ENCODE results near the gene FAM83G.

The FAM83G gene

DNA sequence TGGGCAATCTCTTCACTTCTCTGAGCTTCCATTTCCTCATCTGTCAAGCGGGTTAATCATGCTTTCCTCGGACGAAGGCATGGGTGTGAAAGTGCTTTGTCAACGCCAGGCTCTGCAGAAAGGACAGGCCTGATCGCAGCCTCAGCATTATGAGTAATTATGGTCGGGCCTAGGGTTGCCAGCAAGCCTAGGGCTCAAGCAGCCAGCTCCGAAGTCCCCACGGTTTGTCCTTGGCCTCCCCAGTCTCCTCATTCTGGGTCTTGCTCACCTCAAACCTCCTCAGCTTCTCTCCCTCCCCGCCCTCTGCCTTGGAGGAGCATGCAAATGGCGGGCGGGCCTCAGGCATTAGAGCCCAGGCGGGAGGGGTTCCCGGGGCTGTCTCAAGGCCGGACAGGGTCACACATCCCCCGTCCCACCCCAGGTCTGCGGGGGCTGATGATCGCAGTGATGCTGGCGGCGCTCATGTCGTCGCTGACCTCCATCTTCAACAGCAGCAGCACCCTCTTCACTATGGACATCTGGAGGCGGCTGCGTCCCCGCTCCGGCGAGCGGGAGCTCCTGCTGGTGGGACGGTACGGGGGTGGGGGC, 10.2 kb upstream of the FAM83G start:
- DNase-seq: no peak
- Histone ChIP-seq H3K9ac (ENCODE audit: low read length) (no peak overlapping the region), H4K5ac (ENCODE audit: low read length) (no peak overlapping the region), H2BK15ac (replicated peaks; ENCODE audit: low read depth) (no peak overlapping the region), H3K18ac (ENCODE audit: low read length) (no peak overlapping the region), H3K4ac (ENCODE audit: low read depth, low read length) (no peak overlapping the region), H2AK5ac (ENCODE audit: low read length) (no peak overlapping the region), H3K36me3 (ENCODE audit: control insufficient read depth, insufficient read depth, low read length) (no peaks in the 10 kb centered on the region), H3K56ac (ENCODE audit: low read length) (no peak overlapping the region), H4K8ac (ENCODE audit: low read depth, low read length) (no peak overlapping the region), H2BK120ac (ENCODE audit: low read depth, low read length) (no peak overlapping the region), H3K79me2 (ENCODE audit: control insufficient read depth, insufficient read depth, low read length) (no peaks in the 10 kb centered on the region), H3K79me1 (ENCODE audit: low read length) (no peaks in the 10 kb centered on the region), H3K27me3 (ENCODE audit: insufficient read depth, low read length, poor library complexity) (no peaks in the 10 kb centered on the region), H3K4me2 (ENCODE audit: low read length) (no peak overlapping the region), H3K4me3 (ENCODE audit: low read length) (no peak overlapping the region), H2BK5ac (ENCODE audit: low read length) (no peak overlapping the region), H3K4me1 (ENCODE audit: control insufficient read depth, low read depth, low read length) (peaks cover 2% of the 10 kb centered on the region), H3K23ac (ENCODE audit: low read length) (no peak overlapping the region), H3K27ac (ENCODE audit: low read depth, low read length) (no peak overlapping the region)
- WGBS (ENCODE audit: extremely low coverage, insufficient coverage, low lambda C conversion rate): no CpG with 5 or more reads among the region's 29 CpGs

DNA sequence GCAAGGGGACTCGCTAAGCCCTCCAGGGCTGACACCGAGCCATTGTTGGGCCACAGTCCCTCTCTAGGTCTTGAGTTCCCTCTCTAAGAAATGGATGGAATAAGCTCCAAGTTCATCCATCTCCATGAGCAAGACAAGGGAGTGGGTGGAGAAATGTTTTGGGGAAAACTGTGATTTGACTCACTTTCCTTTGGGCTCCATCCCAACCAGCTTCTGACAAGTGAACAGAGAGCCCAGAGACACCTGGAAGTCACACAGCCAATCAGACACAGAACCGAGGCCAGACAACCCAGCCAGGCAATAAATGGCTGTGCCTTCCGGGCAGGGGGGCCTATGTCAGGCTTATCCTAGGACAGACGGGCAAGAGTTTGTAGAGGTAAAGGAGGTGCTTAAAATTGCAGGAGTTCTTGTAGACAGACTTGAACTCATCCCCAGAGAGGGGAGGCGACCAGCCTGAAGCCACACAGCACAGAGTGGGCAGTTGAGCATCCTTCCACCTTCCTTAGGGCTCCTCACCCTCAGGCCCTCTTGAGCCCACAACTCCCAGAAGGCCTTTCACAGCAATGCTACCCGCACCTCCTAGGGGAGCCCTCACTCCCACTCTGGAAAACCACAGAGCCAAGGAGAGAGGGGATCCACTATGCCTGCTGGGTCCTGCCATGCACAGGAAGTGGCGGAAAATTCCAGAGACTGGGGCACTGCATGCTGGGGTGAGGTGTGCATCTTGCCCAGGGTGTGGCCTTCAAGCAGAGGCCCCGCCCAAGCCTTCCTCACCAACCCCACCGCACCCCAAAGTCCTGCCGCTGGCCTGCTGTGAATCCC, 9.5 kb upstream of the FAM83G start:
- H2AK5ac ChIP-seq (ENCODE audit: low read length): no peak overlapping the region
- no peak overlapping the region for H3K4me2 ChIP-seq (ENCODE audit: low read length)
- H3K4me1 ChIP-seq (ENCODE audit: control insufficient read depth, low read depth, low read length): peaks cover 2% of the 10 kb centered on the region
- no peak for DNase-seq
- H3K36me3 ChIP-seq (ENCODE audit: control insufficient read depth, insufficient read depth, low read length): no peaks in the 10 kb centered on the region
- H4K8ac ChIP-seq (ENCODE audit: low read depth, low read length): no peak overlapping the region
- no peak overlapping the region for H3K18ac ChIP-seq (ENCODE audit: low read length)
- no CpG with 5 or more reads among the region's 11 CpGs for WGBS (ENCODE audit: extremely low coverage, insufficient coverage, low lambda C conversion rate)
- no peak overlapping the region for H3K9ac ChIP-seq (ENCODE audit: low read length)
- no peak overlapping the region for H2BK15ac ChIP-seq (replicated peaks; ENCODE audit: low read depth)
- H3K79me1 ChIP-seq (ENCODE audit: low read length): no peaks in the 10 kb centered on the region
- no peak overlapping the region for H3K23ac ChIP-seq (ENCODE audit: low read length)
- no peak overlapping the region for H3K56ac ChIP-seq (ENCODE audit: low read length)
- H2BK120ac ChIP-seq (ENCODE audit: low read depth, low read length): no peak overlapping the region
- no peak overlapping the region for H4K5ac ChIP-seq (ENCODE audit: low read length)
- H3K27ac ChIP-seq (ENCODE audit: low read depth, low read length): no peak overlapping the region
- H2BK5ac ChIP-seq (ENCODE audit: low read length): no peak overlapping the region
- H3K79me2 ChIP-seq (ENCODE audit: control insufficient read depth, insufficient read depth, low read length): no peaks in the 10 kb centered on the region
- no peaks in the 10 kb centered on the region for H3K27me3 ChIP-seq (ENCODE audit: insufficient read depth, low read length, poor library complexity)
- H3K4me3 ChIP-seq (ENCODE audit: low read length): no peak overlapping the region
- no peak overlapping the region for H3K4ac ChIP-seq (ENCODE audit: low read depth, low read length)

DNA sequence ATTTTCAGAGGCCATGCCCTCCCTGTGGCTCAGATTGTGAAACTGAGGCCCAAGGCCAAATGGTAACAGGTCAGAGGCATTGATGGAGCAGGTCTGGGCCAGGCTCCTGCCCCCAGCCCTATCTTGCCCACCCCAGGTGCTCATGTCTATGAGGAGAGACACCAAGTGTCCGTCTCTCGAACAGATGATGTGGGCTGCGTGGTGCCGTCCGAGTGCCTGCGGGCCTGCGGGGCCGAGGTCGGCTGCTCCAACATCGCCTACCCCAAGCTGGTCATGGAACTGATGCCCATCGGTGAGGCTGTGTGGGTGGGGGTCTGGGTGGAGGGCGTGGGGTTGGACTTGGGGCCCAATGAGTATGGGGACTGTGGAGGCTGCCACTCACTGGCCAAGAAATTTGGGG, 8.7 kb upstream of the FAM83G start:
- H4K5ac ChIP-seq (ENCODE audit: low read length): no peak overlapping the region
- H3K4me1 ChIP-seq (ENCODE audit: control insufficient read depth, low read depth, low read length): peaks cover 2% of the 10 kb centered on the region
- H3K4ac ChIP-seq (ENCODE audit: low read depth, low read length): no peak overlapping the region
- H2AK5ac ChIP-seq (ENCODE audit: low read length): no peak overlapping the region
- no peak overlapping the region for H3K23ac ChIP-seq (ENCODE audit: low read length)
- H2BK5ac ChIP-seq (ENCODE audit: low read length): no peak overlapping the region
- H3K27me3 ChIP-seq (ENCODE audit: insufficient read depth, low read length, poor library complexity): no peaks in the 10 kb centered on the region
- H4K8ac ChIP-seq (ENCODE audit: low read depth, low read length): no peak overlapping the region
- H3K4me3 ChIP-seq (ENCODE audit: low read length): no peak overlapping the region
- no peaks in the 10 kb centered on the region for H3K36me3 ChIP-seq (ENCODE audit: control insufficient read depth, insufficient read depth, low read length)
- no peak overlapping the region for H3K56ac ChIP-seq (ENCODE audit: low read length)
- no peaks in the 10 kb centered on the region for H3K79me2 ChIP-seq (ENCODE audit: control insufficient read depth, insufficient read depth, low read length)
- H2BK15ac ChIP-seq (replicated peaks; ENCODE audit: low read depth): no peak overlapping the region
- no peaks in the 10 kb centered on the region for H3K79me1 ChIP-seq (ENCODE audit: low read length)
- DNase-seq: no peak
- H3K9ac ChIP-seq (ENCODE audit: low read length): no peak overlapping the region
- H2BK120ac ChIP-seq (ENCODE audit: low read depth, low read length): no peak overlapping the region
- H3K4me2 ChIP-seq (ENCODE audit: low read length): no peak overlapping the region
- no CpG with 5 or more reads among the region's 12 CpGs for WGBS (ENCODE audit: extremely low coverage, insufficient coverage, low lambda C conversion rate)
- no peak overlapping the region for H3K27ac ChIP-seq (ENCODE audit: low read depth, low read length)
- H3K18ac ChIP-seq (ENCODE audit: low read length): no peak overlapping the region

DNA sequence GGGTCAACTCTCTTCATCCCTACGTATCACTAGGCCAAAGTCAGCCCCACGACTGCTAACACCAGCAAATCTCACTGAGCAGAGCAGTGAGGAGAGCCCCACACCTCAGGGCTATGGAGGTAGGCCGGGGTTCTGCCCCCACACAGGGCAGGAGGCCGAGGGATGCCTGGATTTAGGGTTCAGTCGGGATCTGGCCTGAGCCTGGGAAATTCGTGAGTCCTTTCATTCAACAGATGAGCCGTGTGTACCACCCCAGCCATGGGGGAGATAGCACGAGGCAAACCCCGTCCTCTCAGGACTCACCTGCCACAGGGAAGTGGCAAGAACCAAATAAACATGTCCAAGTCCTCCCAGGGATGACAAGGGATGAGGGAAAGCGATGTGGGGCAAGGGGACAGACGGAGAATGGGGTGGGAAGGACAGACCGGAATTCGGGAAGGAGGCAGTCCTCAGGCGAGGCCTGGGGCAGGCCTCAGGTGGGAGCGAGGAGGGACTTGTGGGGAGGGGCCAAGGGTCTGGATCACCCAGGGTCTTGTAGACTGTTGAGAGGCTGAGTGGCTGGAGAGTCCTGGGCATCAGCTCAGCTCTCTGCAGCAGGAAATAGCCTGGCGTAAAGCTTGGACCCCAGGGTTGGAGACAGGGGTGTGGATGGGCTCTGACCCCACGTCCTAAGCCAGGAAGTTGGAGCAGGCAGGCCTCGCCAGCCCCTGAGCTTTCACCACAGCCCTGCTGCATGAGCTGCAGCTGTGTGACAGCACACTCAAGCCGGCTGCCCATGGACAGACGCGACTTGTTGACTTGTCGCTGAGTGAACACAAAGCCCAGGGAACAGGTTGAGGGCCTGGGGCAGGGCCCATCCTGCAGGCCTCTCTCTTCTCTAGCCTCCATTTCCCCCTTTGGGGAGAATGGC, 7.9 kb upstream of the FAM83G start:
- Histone ChIP-seq H3K23ac (ENCODE audit: low read length) (no peak overlapping the region), H3K56ac (ENCODE audit: low read length) (no peak overlapping the region), H3K27ac (ENCODE audit: low read depth, low read length) (no peak overlapping the region), H3K36me3 (ENCODE audit: control insufficient read depth, insufficient read depth, low read length) (no peaks in the 10 kb centered on the region), H2BK5ac (ENCODE audit: low read length) (no peak overlapping the region), H3K4ac (ENCODE audit: low read depth, low read length) (no peak overlapping the region), H3K4me1 (ENCODE audit: control insufficient read depth, low read depth, low read length) (peaks cover 2% of the 10 kb centered on the region), H3K79me1 (ENCODE audit: low read length) (no peaks in the 10 kb centered on the region), H3K18ac (ENCODE audit: low read length) (no peak overlapping the region), H4K5ac (ENCODE audit: low read length) (no peak overlapping the region), H4K8ac (ENCODE audit: low read depth, low read length) (no peak overlapping the region), H3K27me3 (ENCODE audit: insufficient read depth, low read length, poor library complexity) (no peaks in the 10 kb centered on the region), H3K79me2 (ENCODE audit: control insufficient read depth, insufficient read depth, low read length) (no peaks in the 10 kb centered on the region), H2BK120ac (ENCODE audit: low read depth, low read length) (no peak overlapping the region), H2BK15ac (replicated peaks; ENCODE audit: low read depth) (no peak overlapping the region), H2AK5ac (ENCODE audit: low read length) (no peak overlapping the region), H3K4me3 (ENCODE audit: low read length) (no peak overlapping the region), H3K4me2 (ENCODE audit: low read length) (no peak overlapping the region), H3K9ac (ENCODE audit: low read length) (no peak overlapping the region)
- no peak for DNase-seq
- WGBS (ENCODE audit: extremely low coverage, insufficient coverage, low lambda C conversion rate): no CpG with 5 or more reads among the region's 22 CpGs

DNA sequence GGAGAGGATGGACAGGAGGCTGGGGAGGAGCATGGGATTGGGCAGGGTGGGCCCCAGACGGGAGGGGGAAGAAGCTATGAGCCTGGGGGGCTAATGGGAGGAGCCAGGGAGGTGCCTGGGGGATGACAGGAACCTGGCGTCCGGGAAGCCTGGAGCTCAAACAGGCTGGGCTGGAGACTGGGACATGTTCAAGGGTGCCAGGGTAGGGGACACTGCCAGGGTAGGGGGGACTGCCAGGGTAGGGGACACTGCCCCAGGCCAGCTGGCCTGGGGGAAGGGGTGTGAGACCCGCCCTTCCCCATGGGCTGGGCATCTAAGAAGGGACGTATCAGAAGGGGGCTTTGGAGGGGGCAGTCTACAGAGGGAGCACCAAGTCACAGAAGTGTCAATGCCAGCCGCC, 7.0 kb upstream of the FAM83G start:
- H3K56ac ChIP-seq (ENCODE audit: low read length): no peak overlapping the region
- H3K27me3 ChIP-seq (ENCODE audit: insufficient read depth, low read length, poor library complexity): no peaks in the 10 kb centered on the region
- H3K4ac ChIP-seq (ENCODE audit: low read depth, low read length): no peak overlapping the region
- no peaks in the 10 kb centered on the region for H3K79me2 ChIP-seq (ENCODE audit: control insufficient read depth, insufficient read depth, low read length)
- H4K5ac ChIP-seq (ENCODE audit: low read length): no peak overlapping the region
- H3K23ac ChIP-seq (ENCODE audit: low read length): no peak overlapping the region
- no peak overlapping the region for H3K9ac ChIP-seq (ENCODE audit: low read length)
- no peak overlapping the region for H3K4me2 ChIP-seq (ENCODE audit: low read length)
- H3K36me3 ChIP-seq (ENCODE audit: control insufficient read depth, insufficient read depth, low read length): no peaks in the 10 kb centered on the region
- no peaks in the 10 kb centered on the region for H3K79me1 ChIP-seq (ENCODE audit: low read length)
- H2AK5ac ChIP-seq (ENCODE audit: low read length): no peak overlapping the region
- no peak overlapping the region for H2BK15ac ChIP-seq (replicated peaks; ENCODE audit: low read depth)
- H3K4me1 ChIP-seq (ENCODE audit: control insufficient read depth, low read depth, low read length): peaks cover 2% of the 10 kb centered on the region
- no peak overlapping the region for H4K8ac ChIP-seq (ENCODE audit: low read depth, low read length)
- H2BK120ac ChIP-seq (ENCODE audit: low read depth, low read length): no peak overlapping the region
- no peak overlapping the region for H2BK5ac ChIP-seq (ENCODE audit: low read length)
- no peak for DNase-seq
- H3K4me3 ChIP-seq (ENCODE audit: low read length): no peak overlapping the region
- H3K27ac ChIP-seq (ENCODE audit: low read depth, low read length): no peak overlapping the region
- H3K18ac ChIP-seq (ENCODE audit: low read length): no peak overlapping the region
- no CpG with 5 or more reads among the region's 6 CpGs for WGBS (ENCODE audit: extremely low coverage, insufficient coverage, low lambda C conversion rate)
